HG02970 (cell line): ENCODE measurements around the gene ADGRD1.
"Not testable (repeated sequence)": the region's sequence is repeated elsewhere in the genome, so short reads cannot be mapped to it uniquely, and the experiment has no call there.

ENCODE experiments used
- ATAC-seq: cut with Tn5 transposase; IDR thresholded peaks from one replicate; pipeline ENCODE4 v1.9.1; 2021; ENCODE audit warnings: mild to moderate bottlenecking, moderate library complexity, moderate number of reproducible peaks; ENCODE audit not compliant: unreplicated experiment, low FRiP score

Gene ADGRD1

GRCh38 chr12:131111446-131111845, 157.7 kb downstream of the ADGRD1 start:
- ATAC-seq = no peak

DNA sequence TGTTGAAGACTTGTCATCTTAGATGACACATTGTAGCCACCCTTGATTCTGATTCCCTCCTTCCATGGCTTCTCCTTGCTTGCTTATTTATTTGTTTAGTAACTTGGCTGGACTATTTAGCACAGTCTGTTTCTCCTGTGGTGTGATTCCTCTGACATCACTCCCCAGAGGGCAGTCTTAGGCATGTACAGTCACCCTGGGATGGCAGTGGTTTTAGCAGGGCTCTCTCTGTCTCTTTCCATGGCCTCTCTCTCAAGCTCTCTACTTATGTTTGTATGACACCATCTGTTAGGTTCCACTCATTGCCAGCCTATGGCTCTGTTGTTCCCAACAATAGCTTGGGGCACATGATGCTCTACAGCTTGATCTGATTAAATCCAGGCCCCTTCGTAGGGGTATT, 158.3 kb downstream of the ADGRD1 start:
- no peak for ATAC-seq

GRCh38 chr12:131112700-131113290, 159.1 kb downstream of the ADGRD1 start:
- no peak for ATAC-seq

GRCh38 chr12:131113568-131114270, 160.0 kb downstream of the ADGRD1 start:
- no peak for ATAC-seq

GRCh38 chr12:131114271-131114670, 160.6 kb downstream of the ADGRD1 start:
- ATAC-seq = no peak

GRCh38 chr12:131114942-131115584, 161.4 kb downstream of the ADGRD1 start:
- no peak for ATAC-seq

- no peak for ATAC-seq
Observed at GRCh38 chr12:131115766-131116467, 162.2 kb downstream of the ADGRD1 start.

DNA sequence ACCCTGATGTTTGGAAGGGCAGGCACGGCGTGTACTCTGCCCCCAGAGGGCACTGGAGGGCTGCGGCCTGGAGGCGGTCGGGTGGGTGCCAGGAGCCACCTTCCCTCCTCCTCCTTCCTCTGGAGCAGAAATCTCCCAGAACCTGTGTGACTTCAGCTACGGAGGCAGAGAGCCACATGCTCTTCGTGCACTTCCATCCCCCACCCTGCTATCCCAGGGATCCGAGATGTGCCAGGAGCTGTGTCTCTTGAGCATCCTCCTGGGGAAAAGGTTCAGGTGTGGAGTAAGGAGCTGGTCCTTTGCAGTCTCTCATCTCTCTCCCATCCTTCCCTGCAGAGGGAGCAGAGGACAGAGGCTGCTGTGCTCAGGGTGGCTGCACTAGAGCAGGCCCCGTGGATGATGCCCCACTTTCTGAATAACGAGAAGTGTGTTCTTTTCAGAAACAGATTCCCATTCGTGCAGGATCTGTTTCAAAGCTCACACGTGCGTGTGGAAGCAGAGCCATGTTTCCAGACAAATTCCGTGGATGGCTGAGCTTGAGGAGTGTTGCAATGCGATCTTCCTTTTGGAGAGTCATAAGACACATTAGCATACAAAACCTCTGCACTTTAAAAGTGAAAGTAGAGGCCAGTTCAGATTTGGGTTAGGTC, 162.9 kb downstream of the ADGRD1 start:
- ATAC-seq = no peak

DNA sequence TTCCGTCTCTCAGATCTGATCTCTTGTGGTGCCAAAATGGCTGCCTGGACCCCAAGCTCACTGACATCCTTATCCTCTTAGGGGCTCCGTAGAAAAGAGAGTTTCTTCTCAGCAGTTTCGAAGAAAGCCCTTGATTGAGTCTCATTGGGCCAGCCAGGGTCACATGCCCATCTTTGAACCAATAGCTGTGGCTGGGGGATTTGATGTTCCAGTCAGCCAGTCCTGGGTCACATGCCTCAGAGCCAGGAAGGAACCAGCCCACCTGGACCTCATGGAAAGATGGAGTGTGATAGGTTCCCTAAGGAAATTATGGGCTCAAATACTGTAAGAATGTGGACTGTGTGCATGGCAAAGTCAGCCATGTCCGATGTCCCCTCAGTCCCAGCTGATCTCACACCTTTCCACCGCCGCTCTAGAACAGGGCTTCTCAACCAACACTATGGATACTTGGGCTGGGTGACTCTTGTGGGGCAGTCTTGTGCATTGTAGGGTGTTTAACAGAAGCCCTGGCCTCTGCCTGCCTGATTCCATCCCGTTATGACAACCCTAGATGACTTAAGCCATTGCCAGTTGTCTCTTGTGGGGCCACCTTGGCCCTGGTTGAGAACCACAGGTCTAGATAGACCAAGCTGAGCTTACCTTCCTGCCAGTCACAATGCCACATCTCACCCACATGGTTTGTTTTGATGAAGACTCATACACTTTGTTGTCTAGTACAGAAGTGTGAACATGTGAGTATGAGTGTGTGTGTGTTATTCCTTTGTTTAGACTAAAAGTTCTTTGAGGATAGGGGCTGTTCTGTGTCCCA, 163.9 kb downstream of the ADGRD1 start:
- no peak for ATAC-seq

DNA sequence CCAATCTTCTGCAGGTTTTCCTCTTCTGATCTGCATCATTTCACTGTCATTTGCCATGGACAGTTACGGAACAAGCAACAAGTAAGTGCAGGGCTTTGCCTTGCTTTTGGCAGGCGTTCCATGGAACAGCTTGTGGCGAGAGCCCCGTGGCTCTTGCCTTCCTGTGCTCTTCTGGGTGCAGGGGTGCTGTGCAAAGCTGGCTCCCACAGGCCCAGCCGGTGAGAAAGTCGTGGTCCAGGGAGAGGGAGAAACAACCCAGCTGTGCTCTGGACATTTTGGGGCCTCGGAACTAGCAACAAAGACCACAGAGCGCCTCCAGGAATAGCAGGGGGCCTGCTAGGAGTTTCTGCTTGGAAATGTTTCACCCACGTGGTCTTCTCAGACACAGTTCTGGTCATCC, 164.7 kb downstream of the ADGRD1 start:
- no peak for ATAC-seq

GRCh38 chr12:131119345-131119744, 165.6 kb downstream of the ADGRD1 start:
- ATAC-seq = not testable (repeated sequence)

GRCh38 chr12:131119936-131120335, 166.2 kb downstream of the ADGRD1 start:
- no peak for ATAC-seq

- no peak for ATAC-seq
Observed at GRCh38 chr12:131120831-131121271, 167.1 kb downstream of the ADGRD1 start.

- no peak for ATAC-seq
Observed at GRCh38 chr12:131121705-131122405, 168.1 kb downstream of the ADGRD1 start.

DNA sequence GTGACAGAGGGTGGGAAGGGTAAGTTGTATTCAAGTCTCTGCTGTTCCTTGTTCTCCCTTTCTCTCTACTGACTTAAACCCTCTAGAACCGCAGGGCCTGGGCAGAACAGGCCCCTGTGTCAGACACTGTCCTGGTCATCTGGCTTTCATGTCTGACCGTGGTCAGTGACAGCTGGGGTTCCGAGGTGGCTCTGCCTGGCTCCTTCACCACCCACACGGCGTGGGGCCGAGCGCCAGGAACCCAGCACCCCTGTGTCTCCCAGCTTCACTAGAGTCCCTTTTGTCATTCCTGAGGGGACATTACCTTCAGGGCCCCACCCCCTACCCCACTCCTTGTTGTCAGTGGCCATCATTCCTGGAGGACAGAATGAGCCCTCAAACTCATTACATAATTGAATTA, 168.9 kb downstream of the ADGRD1 start:
- ATAC-seq = no peak

DNA sequence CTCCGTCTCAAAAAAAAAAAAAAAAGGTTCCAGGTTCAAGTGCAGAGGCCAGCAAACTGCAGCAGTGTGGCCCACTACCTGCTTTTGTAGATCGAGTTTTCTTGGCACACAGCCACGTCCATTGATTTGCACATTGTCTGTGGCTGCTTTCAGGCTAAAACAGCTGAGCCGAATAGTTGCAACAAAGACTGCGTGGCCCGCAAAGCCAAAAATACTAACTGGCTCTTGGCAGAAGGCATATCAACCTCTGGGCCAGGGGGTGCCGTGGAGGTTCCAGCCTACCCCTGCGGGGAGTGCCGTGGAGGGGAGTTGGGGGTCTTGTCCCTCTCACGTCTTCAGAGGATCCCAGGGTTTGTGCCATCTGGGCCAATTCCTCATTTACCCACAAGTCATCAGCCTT, 170.1 kb downstream of the ADGRD1 start:
- ATAC-seq = no peak

GRCh38 chr12:131124487-131125280, 171.0 kb downstream of the ADGRD1 start:
- ATAC-seq = no peak

- ATAC-seq = no peak
Observed at GRCh38 chr12:131126662-131127173, 173.0 kb downstream of the ADGRD1 start.
